Activated CD4-positive, alpha-beta T cell treated with anti-CD3 and anti-CD28 coated beads for 36 hours (primary cell): ENCODE data around the gene ZFTA. TPM values are rescaled to one million over a fixed set of nuclear protein-coding genes. Genes with fewer than 3 reads are reported as not detected.

Source experiments
- total RNA-seq, 2 experiments: library from RNA; stranded (reverse); gene quantifications; one replicate each; pipeline ENCODE4 v1.2.3, GENCODE V29; 2021

ZFTA gene
- total RNA-seq, 2 experiments from 2014 or later: 1.5 to 1.7 TPM

Other genes starting within 250 kb of the ZFTA start
- 10 to 100 TPM; 16.8 to 18.7 TPM for gene PLAAT4, start 232.0 kb downstream of the ZFTA start, total RNA-seq
- gene PLAAT2, start 205.4 kb downstream of the ZFTA start, total RNA-seq: not detected
- 1 to 10 TPM; 1.8 to 3.1 TPM for gene PLAAT3, start 154.3 kb downstream of the ZFTA start, total RNA-seq
- 10 to 100 TPM; 18.9 to 25.7 TPM for gene ATL3, start 97.4 kb downstream of the ZFTA start, total RNA-seq
- gene RTN3, start 87.3 kb downstream of the ZFTA start, total RNA-seq: 10 to 100 TPM; 42.2 to 43.0 TPM
- 10 to 100 TPM; 25.7 to 26.2 TPM for gene SPINDOC, start 44.7 kb upstream of the ZFTA start, total RNA-seq
- gene MARK2, start 70.3 kb upstream of the ZFTA start, total RNA-seq: 10 to 100 TPM; 24.3 to 24.9 TPM
- gene RCOR2, start 148.4 kb upstream of the ZFTA start, total RNA-seq: under 1 TPM; 0.37 TPM
- gene NAA40, start 170.2 kb upstream of the ZFTA start, total RNA-seq: 10 to 100 TPM; 13.7 to 15.9 TPM
- gene COX8A, start 205.8 kb upstream of the ZFTA start, total RNA-seq: 100 to 1,000 TPM; 413 to 454 TPM
- 10 to 100 TPM; 77.4 to 86.1 TPM for gene OTUB1, start 217.7 kb upstream of the ZFTA start, total RNA-seq